Choroid plexus epithelial cell (primary cell): ENCODE results near the gene ZNF335.

Experiments used
- DNase-seq: peaks from one replicate; pipeline ENCODE4 v3.0.0-alpha.2; 2010; ENCODE audit warnings: low read depth
- H3K4me3 ChIP-seq: 2 replicates; pipeline ENCODE4 v1.5.1; 2011; ENCODE audit warnings: low read depth, mild to moderate bottlenecking, control low read depth, low read length, moderate library complexity
- CTCF ChIP-seq: conservative IDR thresholded peaks from 2 replicates; pipeline ENCODE4 v1.5.1; 2011; ENCODE audit warnings: low read depth, mild to moderate bottlenecking, control low read depth, inconsistent platforms, low read length, moderate library complexity

Gene ZNF335

GRCh38 chr20:45953672-45954071 is 18.3 kb downstream of the ZNF335 start:
- no peak overlapping the region for H3K4me3 ChIP-seq
- no peak for DNase-seq
- no peak for TF ChIP-seq CTCF

- DNase-seq: no peak
- TF ChIP-seq CTCF: no peak
- no peak overlapping the region for H3K4me3 ChIP-seq
Measured at GRCh38 chr20:45952861-45953260, 19.1 kb downstream of the ZNF335 start.

- no peak for DNase-seq
- no peak for TF ChIP-seq CTCF
- H3K4me3 ChIP-seq: no peak overlapping the region
Measured at GRCh38 chr20:45951925-45952834, 19.8 kb downstream of the ZNF335 start.

GRCh38 chr20:45950330-45950646 is 21.7 kb downstream of the ZNF335 start:
- H3K4me3 ChIP-seq: no peak overlapping the region
- DNase-seq: no peak
- TF ChIP-seq CTCF: no peak

GRCh38 chr20:45949542-45950329 is 22.3 kb downstream of the ZNF335 start:
- TF ChIP-seq CTCF: no peak
- DNase-seq: no peak
- H3K4me3 ChIP-seq: no peak overlapping the region

- TF ChIP-seq CTCF: no peak
- no peak overlapping the region for H3K4me3 ChIP-seq
- DNase-seq: no peak
Measured at GRCh38 chr20:45948742-45949541, 23.1 kb downstream of the ZNF335 start.
